HEK293T (cell line): ENCODE results near the gene KRTAP10-12.

Experiments used
- CTCF ChIA-PET: fragments of 350-600 bp; formaldehyde crosslinking; extraction: SDS; loops from one replicate; lab custom pipeline; 2021; ENCODE audit warnings: antibody characterized with exemption, inconsistent platforms; lab: Yijun Ruan, JAX
- POLR2A ChIA-PET: fragments of 350-600 bp; formaldehyde crosslinking; extraction: SDS; loops from one replicate; lab custom pipeline; 2020; ENCODE audit warnings: antibody characterized with exemption, inconsistent platforms; lab: Yijun Ruan, JAX
- DNase-seq: peaks from one replicate; pipeline ENCODE4 v3.0.0; 2012; ENCODE audit warnings: mixed read lengths; ENCODE audit errors: extremely low spot score
- ARNT ChIP-seq: fragments of 450-650 bp; IDR thresholded peaks from 2 replicates; pipeline ENCODE4 v1.6.1; 2017; ENCODE audit warnings: mild to moderate bottlenecking
- BHLHE40 ChIP-seq: fragments of 450-650 bp; IDR thresholded peaks from 2 replicates; pipeline ENCODE4 v1.6.1; 2016; ENCODE audit warnings: mild to moderate bottlenecking, moderate library complexity, borderline replicate concordance
- CTBP1 ChIP-seq: fragments of 450-650 bp; IDR thresholded peaks from 2 replicates; pipeline ENCODE4 v1.6.1; 2016; ENCODE audit warnings: borderline replicate concordance
- ELF4 ChIP-seq: fragments of 450-650 bp; IDR thresholded peaks from 2 replicates; pipeline ENCODE4 v1.6.1; 2017; ENCODE audit warnings: antibody characterized with exemption
- FOXA1 ChIP-seq: fragments of 450-650 bp; IDR thresholded peaks from 2 replicates; pipeline ENCODE4 v1.6.1; 2016; ENCODE audit warnings: mild to moderate bottlenecking
- FOXK2 ChIP-seq: fragments of 450-650 bp; IDR thresholded peaks from 2 replicates; pipeline ENCODE4 v1.6.1; 2016; ENCODE audit warnings: mild to moderate bottlenecking
- FOXM1 ChIP-seq: fragments of 450-650 bp; IDR thresholded peaks from 2 replicates; pipeline ENCODE4 v1.6.1; 2017; ENCODE audit warnings: mild to moderate bottlenecking, borderline replicate concordance
- HDGF ChIP-seq: fragments of 450-650 bp; IDR thresholded peaks from 2 replicates; pipeline ENCODE4 v1.6.1; 2017; ENCODE audit warnings: antibody characterized with exemption, borderline replicate concordance
- L3MBTL2 ChIP-seq: fragments of 450-650 bp; conservative IDR thresholded peaks from 2 replicates; pipeline ENCODE4 v1.6.1; 2016; ENCODE audit warnings: mild to moderate bottlenecking
- LEF1 ChIP-seq: fragments of 450-650 bp; IDR thresholded peaks from 2 replicates; pipeline ENCODE4 v1.6.1; 2017; ENCODE audit warnings: mild to moderate bottlenecking, borderline replicate concordance
- NFRKB ChIP-seq: fragments of 450-650 bp; IDR thresholded peaks from 2 replicates; pipeline ENCODE4 v1.6.1; 2016; ENCODE audit warnings: mild to moderate bottlenecking, moderate library complexity
- SP1 ChIP-seq: fragments of 450-650 bp; IDR thresholded peaks from 2 replicates; pipeline ENCODE4 v1.6.1; 2017
- SUZ12 ChIP-seq: fragments of 450-650 bp; IDR thresholded peaks from 2 replicates; pipeline ENCODE4 v1.6.1; 2016; ENCODE audit warnings: mild to moderate bottlenecking
- TARDBP ChIP-seq: fragments of 450-650 bp; IDR thresholded peaks from 2 replicates; pipeline ENCODE4 v1.6.1; 2016
- ZNF384 ChIP-seq: fragments of 450-650 bp; IDR thresholded peaks from 2 replicates; pipeline ENCODE4 v1.6.1; 2016
- TF ChIP-seq, protein P1 (sequence below): fragments of 450-650 bp; IDR thresholded peaks from 2 replicates; pipeline ENCODE4 v1.6.1; 2016

Gene KRTAP10-12

DNA sequence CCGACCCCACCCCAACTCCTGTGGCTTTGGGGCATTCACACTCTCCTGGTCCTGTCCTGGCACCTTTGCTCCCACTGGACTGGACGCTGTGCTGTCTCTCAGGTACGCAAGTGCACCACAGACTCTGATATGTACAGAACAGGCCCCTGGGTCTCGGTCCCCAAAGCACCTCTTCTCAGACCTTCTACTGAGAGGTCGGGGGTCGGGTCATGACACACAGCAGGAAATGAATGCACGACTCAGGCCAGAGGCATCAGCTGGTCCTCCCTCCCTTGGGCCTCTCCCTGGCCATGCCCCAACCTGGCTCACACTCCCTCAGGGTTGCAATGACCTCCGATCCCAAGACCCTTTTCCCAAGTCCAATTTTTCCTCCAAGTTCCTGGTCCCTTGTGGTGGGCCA, 1.8 kb upstream of the KRTAP10-12 start:
- no peak for TF ChIP-seq ARNT
- no peak for TF ChIP-seq TARDBP
- no peak for TF ChIP-seq SUZ12
- TF ChIP-seq ZNF384 = no peak
- no peak for TF ChIP-seq FOXM1
- TF ChIP-seq, protein P1, sequence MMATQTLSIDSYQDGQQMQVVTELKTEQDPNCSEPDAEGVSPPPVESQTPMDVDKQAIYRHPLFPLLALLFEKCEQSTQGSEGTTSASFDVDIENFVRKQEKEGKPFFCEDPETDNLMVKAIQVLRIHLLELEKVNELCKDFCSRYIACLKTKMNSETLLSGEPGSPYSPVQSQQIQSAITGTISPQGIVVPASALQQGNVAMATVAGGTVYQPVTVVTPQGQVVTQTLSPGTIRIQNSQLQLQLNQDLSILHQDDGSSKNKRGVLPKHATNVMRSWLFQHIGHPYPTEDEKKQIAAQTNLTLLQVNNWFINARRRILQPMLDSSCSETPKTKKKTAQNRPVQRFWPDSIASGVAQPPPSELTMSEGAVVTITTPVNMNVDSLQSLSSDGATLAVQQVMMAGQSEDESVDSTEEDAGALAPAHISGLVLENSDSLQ = no peak
- no peak for TF ChIP-seq SP1
- TF ChIP-seq L3MBTL2 = no peak
- no peak for TF ChIP-seq HDGF
- TF ChIP-seq LEF1 = no peak
- no peak for TF ChIP-seq CTBP1
- no peak for TF ChIP-seq NFRKB
- TF ChIP-seq BHLHE40 = no peak
- no peak for TF ChIP-seq FOXK2
- POLR2A ChIA-PET = no interaction called here
- DNase-seq = no peak
- CTCF ChIA-PET = interaction anchor here (0.6 kb wide), 1 partner anchor 32 kb away, joined by 3 read pairs; no protein-coding TSS in a partner anchor

DNA sequence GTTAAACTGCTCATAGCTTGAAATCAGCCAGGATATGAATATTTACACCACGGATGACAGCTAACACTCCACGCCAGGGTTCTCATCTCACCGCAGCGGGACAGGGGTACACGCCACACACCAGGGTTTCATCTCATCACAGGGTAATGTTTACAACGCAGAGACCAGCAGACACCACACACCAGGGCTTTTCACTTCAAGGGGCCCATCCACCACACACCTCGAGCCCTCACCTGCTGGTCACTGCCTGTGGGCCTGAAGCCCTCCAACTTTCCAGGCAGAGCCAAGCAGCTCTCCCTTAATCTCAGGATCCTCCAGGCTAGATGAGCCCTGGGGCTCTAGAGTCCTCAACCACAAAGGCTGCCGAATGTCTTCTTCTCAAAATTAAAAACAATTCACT, 1.3 kb upstream of the KRTAP10-12 start:
- TF ChIP-seq ARNT = no peak
- no peak for TF ChIP-seq ELF4
- TF ChIP-seq FOXK2 = no peak
- no peak for TF ChIP-seq CTBP1
- no peak for TF ChIP-seq NFRKB
- TF ChIP-seq SUZ12 = no peak
- TF ChIP-seq SP1 = no peak
- no peak for TF ChIP-seq LEF1
- ChIA-PET CTCF (interaction anchor here (0.6 kb wide), 1 partner anchor 31 kb away, joined by 3 read pairs; no protein-coding TSS in a partner anchor), POLR2A (no interaction called here)
- no peak for DNase-seq

DNA sequence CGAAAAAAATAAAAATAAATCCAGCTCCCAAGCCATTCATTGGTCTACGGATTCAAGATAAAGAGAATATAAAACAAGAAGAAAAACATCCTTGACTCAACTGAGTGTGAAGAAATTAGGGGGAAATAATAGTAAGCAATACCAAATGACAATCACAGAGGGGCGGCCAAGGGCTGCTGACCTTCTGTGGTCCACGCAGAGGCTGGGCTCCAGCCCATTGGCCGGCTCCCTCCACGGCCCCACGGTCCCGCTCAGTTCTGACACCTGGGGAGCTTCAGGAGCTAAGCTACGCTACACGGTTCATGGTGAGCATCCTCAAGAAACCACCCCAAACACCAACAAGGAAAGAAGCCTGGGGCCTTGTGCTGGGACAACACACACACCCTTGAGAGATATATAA, 400 bp upstream of the KRTAP10-12 start:
- POLR2A ChIA-PET = no interaction called here
- TF ChIP-seq, protein P1 = no peak
- TF ChIP-seq NFRKB = no peak
- no peak for TF ChIP-seq ZNF384
- no peak for TF ChIP-seq L3MBTL2
- no peak for TF ChIP-seq BHLHE40
- TF ChIP-seq TARDBP = no peak
- TF ChIP-seq ARNT = no peak
- no peak for TF ChIP-seq FOXK2
- TF ChIP-seq LEF1 = no peak
- no peak for TF ChIP-seq SP1
- TF ChIP-seq HDGF = no peak
- no peak for DNase-seq
- CTCF ChIA-PET = no interaction called here

DNA sequence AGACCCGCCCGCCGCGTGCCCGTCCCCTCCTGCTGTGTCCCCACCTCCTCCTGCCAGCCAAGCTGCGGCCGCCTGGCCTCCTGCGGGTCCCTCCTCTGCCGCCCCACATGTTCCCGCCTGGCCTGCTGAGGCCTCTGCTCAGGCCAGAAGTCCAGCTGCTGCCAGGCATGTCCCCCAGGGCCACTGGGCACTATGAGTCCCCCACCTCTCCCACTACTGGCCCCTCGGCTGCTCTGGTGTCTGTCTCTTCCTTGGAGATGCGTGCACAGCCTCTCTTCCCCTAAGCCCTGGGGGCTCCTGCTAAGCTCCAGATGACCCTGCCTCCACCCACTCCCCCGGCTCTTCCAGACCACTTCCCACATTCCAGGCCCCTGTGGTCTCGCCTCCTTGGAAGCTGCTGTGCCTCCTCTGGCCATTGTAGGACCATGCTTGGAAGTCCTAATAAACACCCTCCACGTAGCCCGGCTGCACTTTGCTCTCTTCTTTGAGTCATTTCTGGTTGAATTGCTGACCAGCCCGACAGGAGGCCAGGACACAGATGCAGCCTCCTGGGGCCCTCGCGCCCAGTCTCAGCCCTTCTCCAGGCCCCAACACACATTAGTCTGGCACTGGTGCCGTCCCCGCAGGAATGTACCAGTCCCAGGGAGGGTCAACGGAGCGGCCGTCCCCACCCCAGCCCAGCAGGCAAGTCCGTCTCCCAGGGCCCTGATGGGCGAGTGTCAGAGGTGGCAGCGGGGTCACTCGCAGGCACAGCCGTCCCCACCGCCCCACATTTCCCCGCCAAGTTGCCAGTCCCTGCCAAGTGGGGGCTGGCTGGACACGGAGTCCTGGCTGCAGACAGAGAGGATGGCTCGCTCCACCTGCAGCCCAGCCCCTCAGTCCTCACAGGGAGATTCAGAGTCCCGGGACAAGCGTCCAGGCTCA, 1.1 kb downstream of the KRTAP10-12 start:
- ChIA-PET CTCF (interaction anchor here (0.7 kb wide), 1 partner anchor 227 kb away, joined by 3 read pairs; no protein-coding TSS in a partner anchor), POLR2A (no interaction called here)

DNA sequence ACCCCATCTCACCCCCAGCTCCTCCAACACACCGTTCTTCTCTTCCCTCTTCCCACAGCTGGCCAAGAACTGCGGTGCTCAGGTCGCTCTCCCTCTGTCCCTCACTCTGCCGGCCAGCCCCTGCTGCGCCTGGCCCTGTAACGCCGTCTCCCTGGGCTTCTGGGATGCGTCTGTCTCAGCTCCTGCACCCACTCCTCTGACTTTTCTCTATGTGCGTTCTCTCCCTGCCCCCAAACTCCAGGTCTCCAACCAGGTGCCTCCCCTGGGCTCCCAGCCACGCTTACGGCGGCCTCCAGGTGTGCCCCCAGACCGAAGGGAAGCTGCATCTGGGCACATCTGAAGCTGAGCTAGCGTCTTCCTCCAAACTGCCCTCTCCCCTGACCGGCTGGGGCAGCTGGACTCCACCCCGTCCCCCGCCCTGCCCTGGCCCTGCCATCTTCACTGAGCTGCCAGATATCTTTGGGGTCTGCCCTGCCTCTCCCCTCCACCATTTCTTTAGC, 2.6 kb downstream of the KRTAP10-12 start:
- TF ChIP-seq ELF4 (no peak), L3MBTL2 (no peak), SUZ12 (no peak), FOXA1 (no peak), FOXK2 (no peak), BHLHE40 (no peak), HDGF (no peak), NFRKB (no peak)
- ChIA-PET POLR2A (no interaction called here), CTCF (no interaction called here)
- no peak for DNase-seq

More for the DNA sequence above, 1.1 kb downstream of the KRTAP10-12 start:
- DNase-seq = no peak
- TF ChIP-seq CTBP1 = no peak
- no peak for TF ChIP-seq L3MBTL2
- no peak for TF ChIP-seq SP1
- TF ChIP-seq FOXM1 = no peak
- TF ChIP-seq LEF1 = no peak
- no peak for TF ChIP-seq SUZ12
- TF ChIP-seq NFRKB = no peak
- TF ChIP-seq FOXK2 = no peak
- TF ChIP-seq TARDBP = no peak
- no peak for TF ChIP-seq ELF4
- TF ChIP-seq FOXA1 = no peak
- TF ChIP-seq, protein P1 = no peak
- no peak for TF ChIP-seq ZNF384
- no peak for TF ChIP-seq HDGF
- TF ChIP-seq BHLHE40 = no peak
- TF ChIP-seq ARNT = no peak
